ENCODE data around the gene RTRAF. TPM values are rescaled to one million over a fixed set of nuclear protein-coding genes. Genes with fewer than 3 reads are reported as not detected.

The RTRAF gene
- total and polyA plus RNA-seq, 2 of the 8 experiments (the other 6 are each of a cell fraction or from before 2014, with no cell fraction given) = 149 to 359 TPM

DNA sequence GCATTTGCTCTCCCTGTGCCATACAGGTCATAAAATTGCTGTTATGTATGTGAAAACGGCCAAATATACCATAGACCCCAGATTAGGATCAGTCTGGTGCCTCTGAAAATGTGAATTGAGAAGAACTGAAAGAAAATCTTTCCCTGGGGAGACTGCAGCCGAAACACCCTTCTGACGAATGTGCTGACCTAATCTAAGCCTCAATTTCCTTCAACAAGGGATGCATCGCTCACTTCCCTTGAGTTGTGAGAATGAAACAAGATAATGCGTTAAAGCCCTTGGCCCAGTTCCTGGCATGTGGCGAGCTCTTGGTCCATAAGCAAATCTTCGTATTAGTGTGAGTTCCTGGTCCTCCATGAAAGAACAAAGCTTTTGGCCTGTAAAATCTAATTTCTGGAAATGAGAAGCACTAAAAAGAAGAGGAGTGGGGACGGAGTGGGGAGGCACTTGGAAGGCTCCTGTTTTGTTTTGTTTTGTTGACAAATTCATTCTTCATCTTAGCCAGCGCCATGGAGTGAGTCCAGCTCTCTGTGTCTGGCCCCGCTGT is 49.5 kb upstream of the RTRAF start:
- Histone ChIP-seq H3K4me3 (ENCODE audit: extremely low read depth in 1 of 4, insufficient read depth in 2 of 4, low read depth in 3 of 4, low read length in 4 of 4) (no peak overlapping the region), H3K23me2 (ENCODE audit: low read depth, low read length) (no peaks in the 10 kb centered on the region; the same call in 1 of the 2 replicates), H3K4me2 (ENCODE audit: insufficient read depth in 1 of 2, low read depth in 2 of 2, low read length in 2 of 2) (no peak overlapping the region), H3K4me1 (replicated peaks in 1 of 4; ENCODE audit: control insufficient read depth in 3 of 4, insufficient read depth in 4 of 4, low read length in 3 of 4) (peaks cover 0 to 8% (median 0%) of the 10 kb centered on the region in 4 experiments; a peak in 1 of 7 replicates), H3K27me3 (replicated peaks in 1 of 4; ENCODE audit: control insufficient read depth in 3 of 4, extremely low read depth in 1 of 4, insufficient read depth in 3 of 4, low read length in 3 of 4) (no peaks in the 10 kb centered on the region), H3K36me3 (ENCODE audit: control insufficient read depth in 2 of 4, insufficient read depth in 4 of 4, low read length in 3 of 4) (no peaks in the 10 kb centered on the region), H3K9me3 (ENCODE audit: insufficient read depth in 2 of 2, low read depth in 1 of 2, low read length in 1 of 2) (no peaks in the 10 kb centered on the region), H3K23ac (ENCODE audit: insufficient read length) (no peak overlapping the region), H4K5ac (ENCODE audit: insufficient read length, low read depth, low read length) (no peak overlapping the region), H4K20me1 (replicated peaks in 1 of 2; ENCODE audit: control insufficient read depth in 1 of 2, insufficient read depth in 2 of 2, low read length in 2 of 2) (no peaks in the 10 kb centered on the region), H2BK12ac (ENCODE audit: low read depth, low read length) (no peak overlapping the region), H3K27ac (ENCODE audit: low read depth, low read length) (no peak overlapping the region), H4K91ac (replicated peaks; ENCODE audit: insufficient read length, low read length) (no peak overlapping the region), H2BK120ac (replicated peaks; ENCODE audit: low read depth, low read length) (no peak overlapping the region), H3K4ac (replicated peaks; ENCODE audit: insufficient read length, low read depth, low read length) (no peak overlapping the region), H3K56ac (replicated peaks; ENCODE audit: insufficient read length, low read depth, low read length) (no peak overlapping the region), H2AFZ (ENCODE audit: low read length) (no peak overlapping the region), H3K79me2 (ENCODE audit: control insufficient read depth in 1 of 2, insufficient read depth in 2 of 2, low read length in 2 of 2) (no peaks in the 10 kb centered on the region), H4K8ac (ENCODE audit: extremely low read depth, insufficient read depth, low read length) (no peak overlapping the region), H2BK15ac (ENCODE audit: low read length) (no peak overlapping the region), H2AK5ac (ENCODE audit: low read depth, low read length) (no peak overlapping the region), H3K18ac (ENCODE audit: extremely low read depth, low read length) (no peak overlapping the region), H2BK5ac (ENCODE audit: low read depth, low read length) (no peak overlapping the region), H3K14ac (ENCODE audit: insufficient read length) (no peak overlapping the region), H2BK20ac (ENCODE audit: low read length) (no peak overlapping the region), H3K9ac (replicated peaks in 1 of 4; ENCODE audit: extremely low read depth in 1 of 4, low read depth in 3 of 4, low read length in 3 of 4) (no peak overlapping the region), H3K79me1 (ENCODE audit: low read depth, low read length) (no peaks in the 10 kb centered on the region)
- FAIRE-seq = no peak
- CTCF ChIA-PET (ENCODE audit: partially characterized antibody) = interaction anchor here (0.9 to 1.7 kb wide), 2 partner anchors 13 to 21 kb away, joined by 3 to 5 read pairs; no protein-coding TSS in a partner anchor
- TF ChIP-seq CREB1 (IDR thresholded peaks at IDR 0.05) (no peak), YY1 (IDR thresholded peaks at IDR 0.05; ENCODE audit: low read depth, low read length) (no peak), TBP (IDR thresholded peaks at IDR 0.05; ENCODE audit: low read depth, low read length) (no peak)
- TF ChIP-seq, protein P1, sequence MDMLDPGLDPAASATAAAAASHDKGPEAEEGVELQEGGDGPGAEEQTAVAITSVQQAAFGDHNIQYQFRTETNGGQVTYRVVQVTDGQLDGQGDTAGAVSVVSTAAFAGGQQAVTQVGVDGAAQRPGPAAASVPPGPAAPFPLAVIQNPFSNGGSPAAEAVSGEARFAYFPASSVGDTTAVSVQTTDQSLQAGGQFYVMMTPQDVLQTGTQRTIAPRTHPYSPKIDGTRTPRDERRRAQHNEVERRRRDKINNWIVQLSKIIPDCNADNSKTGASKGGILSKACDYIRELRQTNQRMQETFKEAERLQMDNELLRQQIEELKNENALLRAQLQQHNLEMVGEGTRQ (IDR thresholded peaks at IDR 0.05; ENCODE audit: low read length) = no peak
- POLR2A ChIA-PET (ENCODE audit: partially characterized antibody) = no interaction called here
- no peak for DNase-seq (ENCODE audit: low read depth in 1 of 2, low spot score in 2 of 2)
- WGBS, 2 experiments (ENCODE audit: extremely low coverage in 1 of 2, insufficient coverage in 1 of 2, insufficient read length in 1 of 2, insufficient replicate concordance in 2 of 2, low coverage in 1 of 2, low lambda C conversion rate in 2 of 2, missing lambda C conversion rate in 1 of 2) = 92% methylated on average over 10 of the region's 10 CpGs; no CpG with 5 or more reads in 1 of the 2 experiments

Measured in H1 (cell line).